Measurements from ENCODE around the gene USP2.

USP2 gene

GRCh38 chr11:119307219-119307618, 74.3 kb downstream of the USP2 start:
- DNase-seq: no peak
- H3K9ac ChIP-seq (ENCODE audit: low read length): no peak overlapping the region
- H4K20me1 ChIP-seq (ENCODE audit: insufficient read depth, low read length): no peaks in the 10 kb centered on the region
- H3K4me3 ChIP-seq (ENCODE audit: low read length): no peak overlapping the region
- no peaks in the 10 kb centered on the region for H3K9me2 ChIP-seq (replicated peaks; ENCODE audit: insufficient read depth, low read length)
- H3K27me3 ChIP-seq (replicated peaks; ENCODE audit: insufficient read depth, low read length): no peaks in the 10 kb centered on the region
- H3F3A ChIP-seq (ENCODE audit: insufficient read depth, low read length): no peaks in the 10 kb centered on the region; the same call in 1 of the 2 replicates
- no peak for TF ChIP-seq CTCF (IDR thresholded peaks at IDR 0.05; ENCODE audit: low read length)
- no peak for TF ChIP-seq EZH2 (optimal IDR thresholded peaks at IDR 0.05; ENCODE audit: low read depth, low read length)
- no peak for TF ChIP-seq EZH2phosphoT487 (IDR thresholded peaks at IDR 0.05; ENCODE audit: low read length)
- H3K9me3 ChIP-seq (replicated peaks; ENCODE audit: insufficient read depth, low read length): no peaks in the 10 kb centered on the region
- no peak overlapping the region for H3K27ac ChIP-seq (ENCODE audit: low read length)
- no peaks in the 10 kb centered on the region for H3K79me2 ChIP-seq (ENCODE audit: low read length)
- H3K4me1 ChIP-seq (ENCODE audit: low read length): no peaks in the 10 kb centered on the region
- H3K4me2 ChIP-seq (ENCODE audit: low read depth, low read length): no peak overlapping the region
- H2AFZ ChIP-seq (ENCODE audit: low read length): no peak overlapping the region
- no peaks in the 10 kb centered on the region for H3K36me3 ChIP-seq (replicated peaks; ENCODE audit: insufficient read depth, low read length)

GRCh38 chr11:119306373-119306890, 75.1 kb downstream of the USP2 start:
- no peak overlapping the region for H3K27ac ChIP-seq (ENCODE audit: low read length)
- H3K79me2 ChIP-seq (ENCODE audit: low read length): no peaks in the 10 kb centered on the region
- no peak for DNase-seq
- H3K4me3 ChIP-seq (ENCODE audit: low read length): no peak overlapping the region
- H3K36me3 ChIP-seq (replicated peaks; ENCODE audit: insufficient read depth, low read length): no peaks in the 10 kb centered on the region
- no peak overlapping the region for H3K9ac ChIP-seq (ENCODE audit: low read length)
- no peak overlapping the region for H3K4me2 ChIP-seq (ENCODE audit: low read depth, low read length)
- no peaks in the 10 kb centered on the region; the same call in 1 of the 2 replicates for H3F3A ChIP-seq (ENCODE audit: insufficient read depth, low read length)
- H3K9me2 ChIP-seq (replicated peaks; ENCODE audit: insufficient read depth, low read length): no peaks in the 10 kb centered on the region
- no peaks in the 10 kb centered on the region for H4K20me1 ChIP-seq (ENCODE audit: insufficient read depth, low read length)
- no peaks in the 10 kb centered on the region for H3K9me3 ChIP-seq (replicated peaks; ENCODE audit: insufficient read depth, low read length)
- H2AFZ ChIP-seq (ENCODE audit: low read length): no peak overlapping the region
- no peak for TF ChIP-seq EZH2phosphoT487 (IDR thresholded peaks at IDR 0.05; ENCODE audit: low read length)
- no peak for TF ChIP-seq CTCF (IDR thresholded peaks at IDR 0.05; ENCODE audit: low read length)
- TF ChIP-seq EZH2 (optimal IDR thresholded peaks at IDR 0.05; ENCODE audit: low read depth, low read length): no peak
- H3K27me3 ChIP-seq (replicated peaks; ENCODE audit: insufficient read depth, low read length): no peaks in the 10 kb centered on the region
- no peaks in the 10 kb centered on the region for H3K4me1 ChIP-seq (ENCODE audit: low read length)

- Histone ChIP-seq H4K20me1 (ENCODE audit: insufficient read depth, low read length) (no peaks in the 10 kb centered on the region), H3K4me3 (ENCODE audit: low read length) (no peak overlapping the region), H2AFZ (ENCODE audit: low read length) (no peak overlapping the region), H3K27me3 (replicated peaks; ENCODE audit: insufficient read depth, low read length) (no peaks in the 10 kb centered on the region), H3K4me2 (ENCODE audit: low read depth, low read length) (no peak overlapping the region), H3K9ac (ENCODE audit: low read length) (no peak overlapping the region), H3K4me1 (ENCODE audit: low read length) (no peaks in the 10 kb centered on the region), H3K9me3 (replicated peaks; ENCODE audit: insufficient read depth, low read length) (no peaks in the 10 kb centered on the region), H3K36me3 (replicated peaks; ENCODE audit: insufficient read depth, low read length) (no peaks in the 10 kb centered on the region), H3K9me2 (replicated peaks; ENCODE audit: insufficient read depth, low read length) (no peaks in the 10 kb centered on the region), H3F3A (ENCODE audit: insufficient read depth, low read length) (no peaks in the 10 kb centered on the region; the same call in 1 of the 2 replicates), H3K79me2 (ENCODE audit: low read length) (no peaks in the 10 kb centered on the region), H3K27ac (ENCODE audit: low read length) (no peak overlapping the region)
- DNase-seq: no peak
- TF ChIP-seq EZH2phosphoT487 (IDR thresholded peaks at IDR 0.05; ENCODE audit: low read length): no peak
- TF ChIP-seq CTCF (IDR thresholded peaks at IDR 0.05; ENCODE audit: low read length): no peak
- TF ChIP-seq EZH2 (optimal IDR thresholded peaks at IDR 0.05; ENCODE audit: low read depth, low read length): no peak
Observed at GRCh38 chr11:119305556-119306372, 75.7 kb downstream of the USP2 start.
